Bronchial epithelial cell (primary cell): ENCODE measurements around the gene HMGB1. TPM values are rescaled to one million over a fixed set of nuclear protein-coding genes. Genes with fewer than 3 reads are reported as not detected.
"Not testable (repeated sequence)": the region's sequence is repeated elsewhere in the genome, so short reads cannot be mapped to it uniquely, and the experiment has no call there.

ENCODE experiments used
- DNase-seq: peaks from one replicate; pipeline ENCODE4 v3.0.0-alpha.2; 2010; ENCODE audit warnings: low read depth
- FAIRE-seq: peaks from 2 replicates; lab custom pipeline; 2011; peaks lifted over from hg19 to GRCh38; lab: Jason Lieb, UNC
- H3K27me3 ChIP-seq: 2 replicates; pipeline ENCODE4 v1.5.1; 2011; ENCODE audit warnings: low read length; ENCODE audit not compliant: control insufficient read depth, insufficient read depth
- H3K36me3 ChIP-seq: 2 replicates; pipeline ENCODE4 v1.5.1; 2011; ENCODE audit warnings: low read length; ENCODE audit not compliant: control insufficient read depth, insufficient read depth
- H3K4me3 ChIP-seq: 2 replicates; pipeline ENCODE4 v1.5.1; 2011; ENCODE audit warnings: mild to moderate bottlenecking, low read depth, low read length, control low read depth
- total RNA-seq: library from RNA; depleted of rRNA; stranded (reverse); fragments of >200 nt; gene quantifications from 2 replicates; pipeline ENCODE4 v1.2.1, GENCODE V29; 2014
- TF ChIP-seq, protein P1 (sequence below): IDR thresholded peaks from 2 replicates; pipeline ENCODE4 v1.5.1; 2011; ENCODE audit warnings: mild to moderate bottlenecking, moderate library complexity, low read length, control low read depth, inconsistent platforms; ENCODE audit not compliant: insufficient read depth, severe bottlenecking

The HMGB1 gene
- total RNA-seq, 1 donor from 2014 or later: 72.4 TPM

DNA sequence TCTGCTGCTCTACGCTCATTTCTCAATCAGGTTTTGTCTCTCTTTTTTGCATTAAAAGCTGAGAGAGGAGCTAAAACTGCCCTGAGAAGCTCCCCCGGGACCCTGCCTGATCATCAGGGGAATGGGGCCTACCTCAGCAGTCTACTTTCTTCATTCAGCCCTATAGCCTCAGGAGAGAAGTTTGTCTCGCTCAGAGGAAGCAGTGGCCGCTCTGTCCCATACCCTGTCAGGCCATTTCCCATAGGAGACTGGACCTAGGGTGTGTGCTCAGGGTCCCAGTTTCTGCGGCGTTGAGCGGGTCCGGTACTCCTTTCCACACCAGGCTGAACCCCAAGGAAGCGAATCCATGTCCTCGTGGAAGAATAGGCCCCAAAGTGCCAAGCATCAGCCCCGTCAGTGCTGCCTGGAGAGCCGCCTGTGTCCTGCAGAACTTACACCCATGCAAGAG lies 21.8 kb downstream of the HMGB1 start:
- Histone ChIP-seq H3K36me3 (no peaks in the 10 kb centered on the region), H3K27me3 (no peaks in the 10 kb centered on the region), H3K4me3 (no peak overlapping the region)
- TF ChIP-seq, protein P1, sequence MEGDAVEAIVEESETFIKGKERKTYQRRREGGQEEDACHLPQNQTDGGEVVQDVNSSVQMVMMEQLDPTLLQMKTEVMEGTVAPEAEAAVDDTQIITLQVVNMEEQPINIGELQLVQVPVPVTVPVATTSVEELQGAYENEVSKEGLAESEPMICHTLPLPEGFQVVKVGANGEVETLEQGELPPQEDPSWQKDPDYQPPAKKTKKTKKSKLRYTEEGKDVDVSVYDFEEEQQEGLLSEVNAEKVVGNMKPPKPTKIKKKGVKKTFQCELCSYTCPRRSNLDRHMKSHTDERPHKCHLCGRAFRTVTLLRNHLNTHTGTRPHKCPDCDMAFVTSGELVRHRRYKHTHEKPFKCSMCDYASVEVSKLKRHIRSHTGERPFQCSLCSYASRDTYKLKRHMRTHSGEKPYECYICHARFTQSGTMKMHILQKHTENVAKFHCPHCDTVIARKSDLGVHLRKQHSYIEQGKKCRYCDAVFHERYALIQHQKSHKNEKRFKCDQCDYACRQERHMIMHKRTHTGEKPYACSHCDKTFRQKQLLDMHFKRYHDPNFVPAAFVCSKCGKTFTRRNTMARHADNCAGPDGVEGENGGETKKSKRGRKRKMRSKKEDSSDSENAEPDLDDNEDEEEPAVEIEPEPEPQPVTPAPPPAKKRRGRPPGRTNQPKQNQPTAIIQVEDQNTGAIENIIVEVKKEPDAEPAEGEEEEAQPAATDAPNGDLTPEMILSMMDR: no peak
- FAIRE-seq (no peak), DNase-seq (no peak)

DNA sequence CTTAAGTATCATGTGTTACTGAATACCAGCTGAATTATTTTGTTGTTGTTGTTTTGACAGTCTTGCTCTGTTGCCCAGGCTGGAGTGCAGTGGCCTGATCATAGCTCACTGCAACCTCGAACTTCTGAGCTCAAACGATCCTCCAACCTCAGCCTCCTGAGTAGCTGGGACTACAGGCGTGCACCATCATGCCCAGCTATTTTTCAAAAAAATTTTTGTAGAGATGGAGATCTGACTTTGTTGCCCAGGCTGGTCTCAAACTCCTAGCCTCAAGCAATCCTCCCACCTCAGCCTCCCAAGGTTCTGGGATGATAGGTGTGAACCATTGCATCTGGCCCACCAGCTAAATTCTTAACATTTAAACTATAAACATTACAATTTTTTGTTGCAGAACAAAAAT lies 22.2 kb downstream of the HMGB1 start:
- not testable (repeated sequence) for H3K27me3 ChIP-seq, H3K36me3 ChIP-seq, H3K4me3 ChIP-seq, DNase-seq, FAIRE-seq

DNA sequence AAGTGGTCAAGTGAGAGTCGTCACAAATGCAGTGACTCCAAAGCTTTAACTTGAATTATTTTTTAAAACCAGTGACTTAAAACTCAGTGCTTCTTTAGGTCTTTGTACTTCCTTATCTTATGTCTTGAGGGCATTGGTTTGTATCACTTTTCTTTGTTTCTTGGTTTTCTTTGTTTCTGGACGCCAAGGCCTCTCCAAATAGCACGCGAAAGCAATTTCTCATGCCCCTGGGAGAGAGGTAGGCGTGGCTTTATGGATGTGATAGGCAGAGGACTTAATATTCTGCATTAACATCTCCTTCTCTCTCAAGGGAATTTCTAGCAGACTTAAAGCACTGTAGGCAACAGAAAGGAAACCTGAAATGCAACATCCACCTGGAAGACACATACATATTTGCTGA lies 22.8 kb downstream of the HMGB1 start:
- FAIRE-seq: no peak

DNA sequence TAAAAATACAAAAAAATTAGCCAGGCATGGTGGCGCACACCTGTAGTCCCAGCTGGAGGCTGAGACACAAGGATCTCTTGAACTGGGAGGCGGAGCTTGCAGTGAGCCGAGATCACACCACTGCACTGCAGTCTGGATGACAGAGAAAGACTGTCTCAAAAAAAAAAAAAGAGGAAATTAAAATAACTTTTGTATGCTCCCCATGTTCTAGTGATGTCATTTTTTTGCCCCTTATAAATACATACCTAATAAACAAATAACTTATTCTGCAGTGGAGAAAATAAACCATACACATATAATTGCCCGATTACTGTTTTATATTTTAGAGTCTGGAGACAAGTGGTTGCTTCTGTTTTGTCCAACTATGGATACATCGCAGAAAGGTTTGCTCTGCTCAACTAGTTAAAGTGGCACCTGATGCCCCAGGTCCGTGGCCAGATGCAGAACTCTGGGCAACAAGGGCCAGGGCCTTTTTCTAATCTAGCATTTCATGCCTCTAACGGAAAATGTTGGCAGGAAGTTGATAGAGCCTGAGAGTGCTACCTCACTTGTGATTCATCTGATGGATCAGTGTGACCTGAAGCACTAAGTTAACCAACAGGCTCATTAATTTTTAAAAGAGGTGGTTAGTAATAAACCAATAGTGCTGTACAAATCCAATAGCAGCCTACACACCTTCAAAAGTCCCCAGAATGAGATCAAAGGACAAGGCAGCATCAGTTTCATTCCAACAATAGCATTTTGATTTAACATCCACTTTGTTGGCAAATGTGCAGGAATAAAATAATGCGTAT lies 24.6 kb downstream of the HMGB1 start:
- H3K27me3 ChIP-seq: no peaks in the 10 kb centered on the region
- DNase-seq (peak; percentile 40), FAIRE-seq (no peak)
- no peaks in the 10 kb centered on the region for H3K36me3 ChIP-seq
- TF ChIP-seq, protein P1: no peak
- H3K4me3 ChIP-seq: no peak overlapping the region

More for the DNA sequence above, 22.8 kb downstream of the HMGB1 start:
- no peaks in the 10 kb centered on the region for H3K27me3 ChIP-seq
- TF ChIP-seq, protein P1: no peak
- no peaks in the 10 kb centered on the region for H3K36me3 ChIP-seq
- no peak overlapping the region for H3K4me3 ChIP-seq
- no peak for DNase-seq

DNA sequence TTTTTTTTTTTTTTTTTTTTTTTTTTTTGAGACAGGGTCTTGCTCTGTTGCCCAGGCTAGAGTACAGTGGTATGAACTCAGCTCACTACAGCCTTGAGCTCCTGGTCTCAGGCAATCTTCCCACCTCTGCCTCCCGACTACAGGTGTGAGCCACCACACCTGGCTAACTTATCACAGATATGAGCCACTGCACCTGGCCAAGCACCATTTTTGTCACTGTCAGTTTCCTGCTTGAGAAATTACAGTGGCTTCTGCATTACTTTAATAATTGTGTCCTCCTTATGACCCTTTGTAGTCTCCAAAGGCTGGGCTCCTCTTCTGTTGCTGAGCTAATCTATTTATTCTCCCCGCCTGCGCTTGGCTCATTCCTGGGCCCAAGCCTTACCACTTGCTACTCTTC lies 27.4 kb downstream of the HMGB1 start:
- H3K27me3 ChIP-seq: no peaks in the 10 kb centered on the region
- H3K36me3 ChIP-seq: no peaks in the 10 kb centered on the region
- FAIRE-seq (no peak), DNase-seq (no peak)
- TF ChIP-seq, protein P1: no peak
- H3K4me3 ChIP-seq: no peak overlapping the region

DNA sequence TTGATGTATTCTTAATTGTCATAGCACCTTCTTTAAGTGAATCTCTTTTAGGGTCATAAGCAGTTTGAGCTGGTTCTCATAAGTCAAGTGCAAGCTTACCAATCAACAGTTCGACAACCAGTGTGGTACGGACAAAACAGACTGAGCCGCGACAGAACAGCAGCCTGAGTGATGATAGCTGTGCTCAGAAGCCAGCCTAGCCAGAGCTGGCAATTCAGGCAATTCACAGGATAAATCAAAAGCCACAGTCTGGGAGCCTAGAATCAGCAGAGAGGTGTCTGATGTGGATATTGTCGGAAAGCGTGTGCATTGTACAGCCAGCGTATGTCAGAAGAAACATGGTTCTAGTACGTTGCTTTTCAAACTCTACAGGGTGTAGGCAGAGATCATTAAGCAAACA lies 28.6 kb downstream of the HMGB1 start:
- H3K4me3 ChIP-seq: no peak overlapping the region
- H3K27me3 ChIP-seq: no peaks in the 10 kb centered on the region
- FAIRE-seq (no peak), DNase-seq (no peak)
- no peaks in the 10 kb centered on the region for H3K36me3 ChIP-seq
- TF ChIP-seq, protein P1: no peak
